ENCODE data around the gene RUFY3. TPM values are rescaled to one million over a fixed set of nuclear protein-coding genes. Genes with fewer than 3 reads are reported as not detected.

RUFY3 gene
- total RNA-seq, 1 experiment from 2014 or later, result 32.9 TPM

DNA sequence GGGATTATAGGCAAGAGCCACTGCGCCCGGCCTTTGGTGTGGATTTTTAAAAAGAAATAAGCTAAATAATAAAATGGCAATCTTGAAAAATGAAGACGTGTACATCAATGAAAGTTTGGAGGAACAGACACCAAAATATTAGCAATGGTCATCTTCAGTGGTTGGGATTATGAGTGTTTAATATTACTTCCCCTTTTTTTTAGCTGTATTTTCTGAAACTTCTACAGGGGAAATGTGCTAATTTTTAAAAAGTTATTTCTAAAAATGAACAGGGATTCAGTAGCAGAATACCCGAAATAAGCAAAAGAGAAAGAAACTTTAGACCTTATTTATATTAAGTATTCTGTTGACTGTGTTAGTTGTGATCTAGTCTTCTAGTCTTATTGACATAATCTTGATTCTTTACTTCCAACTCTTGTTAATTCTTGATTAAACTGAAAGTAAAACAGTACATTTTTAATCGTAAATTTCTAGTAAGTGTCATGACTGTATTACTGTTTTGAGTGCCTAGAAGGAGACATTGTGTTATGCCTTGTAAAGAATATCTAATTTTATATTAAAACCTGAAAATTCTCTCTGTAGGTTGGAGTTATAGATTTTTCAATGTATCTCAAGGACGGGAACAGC, 51.3 kb downstream of the RUFY3 start:
- H2AFZ ChIP-seq (ENCODE audit: low read depth, low read length, poor library complexity, severe bottlenecking), result no peak overlapping the region
- H3K27ac ChIP-seq (ENCODE audit: low read depth, low read length), result no peak overlapping the region
- POLR2A ChIA-PET, result no interaction called here
- CTCF ChIA-PET, result no interaction called here
- BruUV-seq (replicated peaks), result no TSS peak
- no peaks in the 10 kb centered on the region for H3K27me3 ChIP-seq (ENCODE audit: insufficient read depth, low read length)
- no peaks in the 10 kb centered on the region for H3K9me3 ChIP-seq (ENCODE audit: control insufficient read depth in 1 of 2, insufficient read depth in 1 of 2, low read depth in 1 of 2, low read length in 2 of 2)
- RAD21 ChIA-PET (ENCODE audit: low non-redundant PET in 1 of 2, low total read pairs in 2 of 2, uncharacterized antibody in 2 of 2, unreplicated experiment in 2 of 2), result no interaction called here
- no peaks in the 10 kb centered on the region for H3K4me1 ChIP-seq (ENCODE audit: control insufficient read depth in 1 of 2, insufficient read depth in 2 of 2, low read length in 2 of 2)
- DNase-seq (ENCODE audit: low read depth, low spot score) (no peak), ATAC-seq (no peak)
- H4K20me1 ChIP-seq (ENCODE audit: insufficient read depth), result no peaks in the 10 kb centered on the region
- no peak overlapping the region for H3K9ac ChIP-seq (ENCODE audit: low read length)
- no peaks in the 10 kb centered on the region for H3K79me2 ChIP-seq (ENCODE audit: insufficient read depth, low read length)
- 0 out of 4 replicates have a peak, but pooled peaks cover 0 to 3% of the 10 kb centered on the region in 2 experiments for H3K36me3 ChIP-seq (ENCODE audit: control insufficient read depth in 1 of 2, insufficient read depth in 2 of 2, low read length in 2 of 2)
- TF ChIP-seq, protein P1, sequence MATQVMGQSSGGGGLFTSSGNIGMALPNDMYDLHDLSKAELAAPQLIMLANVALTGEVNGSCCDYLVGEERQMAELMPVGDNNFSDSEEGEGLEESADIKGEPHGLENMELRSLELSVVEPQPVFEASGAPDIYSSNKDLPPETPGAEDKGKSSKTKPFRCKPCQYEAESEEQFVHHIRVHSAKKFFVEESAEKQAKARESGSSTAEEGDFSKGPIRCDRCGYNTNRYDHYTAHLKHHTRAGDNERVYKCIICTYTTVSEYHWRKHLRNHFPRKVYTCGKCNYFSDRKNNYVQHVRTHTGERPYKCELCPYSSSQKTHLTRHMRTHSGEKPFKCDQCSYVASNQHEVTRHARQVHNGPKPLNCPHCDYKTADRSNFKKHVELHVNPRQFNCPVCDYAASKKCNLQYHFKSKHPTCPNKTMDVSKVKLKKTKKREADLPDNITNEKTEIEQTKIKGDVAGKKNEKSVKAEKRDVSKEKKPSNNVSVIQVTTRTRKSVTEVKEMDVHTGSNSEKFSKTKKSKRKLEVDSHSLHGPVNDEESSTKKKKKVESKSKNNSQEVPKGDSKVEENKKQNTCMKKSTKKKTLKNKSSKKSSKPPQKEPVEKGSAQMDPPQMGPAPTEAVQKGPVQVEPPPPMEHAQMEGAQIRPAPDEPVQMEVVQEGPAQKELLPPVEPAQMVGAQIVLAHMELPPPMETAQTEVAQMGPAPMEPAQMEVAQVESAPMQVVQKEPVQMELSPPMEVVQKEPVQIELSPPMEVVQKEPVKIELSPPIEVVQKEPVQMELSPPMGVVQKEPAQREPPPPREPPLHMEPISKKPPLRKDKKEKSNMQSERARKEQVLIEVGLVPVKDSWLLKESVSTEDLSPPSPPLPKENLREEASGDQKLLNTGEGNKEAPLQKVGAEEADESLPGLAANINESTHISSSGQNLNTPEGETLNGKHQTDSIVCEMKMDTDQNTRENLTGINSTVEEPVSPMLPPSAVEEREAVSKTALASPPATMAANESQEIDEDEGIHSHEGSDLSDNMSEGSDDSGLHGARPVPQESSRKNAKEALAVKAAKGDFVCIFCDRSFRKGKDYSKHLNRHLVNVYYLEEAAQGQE (IDR thresholded peaks at IDR 0.05; ENCODE audit: low read depth), result no peak
- TF ChIP-seq, protein P2, sequence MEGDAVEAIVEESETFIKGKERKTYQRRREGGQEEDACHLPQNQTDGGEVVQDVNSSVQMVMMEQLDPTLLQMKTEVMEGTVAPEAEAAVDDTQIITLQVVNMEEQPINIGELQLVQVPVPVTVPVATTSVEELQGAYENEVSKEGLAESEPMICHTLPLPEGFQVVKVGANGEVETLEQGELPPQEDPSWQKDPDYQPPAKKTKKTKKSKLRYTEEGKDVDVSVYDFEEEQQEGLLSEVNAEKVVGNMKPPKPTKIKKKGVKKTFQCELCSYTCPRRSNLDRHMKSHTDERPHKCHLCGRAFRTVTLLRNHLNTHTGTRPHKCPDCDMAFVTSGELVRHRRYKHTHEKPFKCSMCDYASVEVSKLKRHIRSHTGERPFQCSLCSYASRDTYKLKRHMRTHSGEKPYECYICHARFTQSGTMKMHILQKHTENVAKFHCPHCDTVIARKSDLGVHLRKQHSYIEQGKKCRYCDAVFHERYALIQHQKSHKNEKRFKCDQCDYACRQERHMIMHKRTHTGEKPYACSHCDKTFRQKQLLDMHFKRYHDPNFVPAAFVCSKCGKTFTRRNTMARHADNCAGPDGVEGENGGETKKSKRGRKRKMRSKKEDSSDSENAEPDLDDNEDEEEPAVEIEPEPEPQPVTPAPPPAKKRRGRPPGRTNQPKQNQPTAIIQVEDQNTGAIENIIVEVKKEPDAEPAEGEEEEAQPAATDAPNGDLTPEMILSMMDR (IDR thresholded peaks at IDR 0.05 in 2 of 3, conservative IDR thresholded peaks at IDR 0.05 in 1 of 3; ENCODE audit: borderline replicate concordance in 1 of 3, insufficient read depth in 1 of 3, low read depth in 2 of 3, low read length in 2 of 3), result no peak
- no peak for TF ChIP-seq ZFX (IDR thresholded peaks at IDR 0.05)
- no peak for TF ChIP-seq SIN3A (IDR thresholded peaks at IDR 0.05; ENCODE audit: low read depth)
- intact Hi-C loops (cut with micrococcal nuclease), result no loop called here
- no peak overlapping the region for H3K4me2 ChIP-seq (ENCODE audit: low read length)
- H3K9me2 ChIP-seq (ENCODE audit: insufficient read depth), result no peaks in the 10 kb centered on the region
- no peak overlapping the region for H3K4me3 ChIP-seq (replicated peaks in 1 of 2; ENCODE audit: low read depth in 1 of 2, low read length in 2 of 2)

Data from HCT116 (cell line).